Endothelial cell of umbilical vein (primary cell): ENCODE measurements around the gene ADAM11. TPM values are rescaled to one million over a fixed set of nuclear protein-coding genes. Genes with fewer than 3 reads are reported as not detected.

Experiments
- BruUV-seq: library from RNA; stranded (reverse); fragments of 400-500 nt; replicated peaks from 2 replicates; lab custom pipeline; 2021; lab: Mats Ljungman, UMichigan
- CTCF ChIA-PET: fragments of 300-600, 350-600 bp; sonication (Branson Sonifier 250); formaldehyde crosslinking; loops from one replicate; lab custom pipeline; 2021; ENCODE audit warnings: antibody characterized with exemption, inconsistent platforms; lab: Charles Lee
- POLR2A ChIA-PET: fragments of 300-600, 350-600 bp; sonication (Branson Sonifier 250); formaldehyde crosslinking; loops from one replicate; lab custom pipeline; 2021; ENCODE audit warnings: antibody characterized with exemption, inconsistent platforms; lab: Charles Lee
- DNase-seq: peaks from one replicate; pipeline ENCODE4 v3.0.0-alpha.2; 2011; ENCODE audit warnings: low read depth, low spot score
- FAIRE-seq: peaks from 2 replicates; lab custom pipeline; 2011; peaks lifted over from hg19 to GRCh38; lab: Jason Lieb, UNC
- H2AFZ ChIP-seq: 2 replicates; pipeline ENCODE4 v1.6.0; 2012; ENCODE audit warnings: low read depth, low read length, control low read depth, inconsistent platforms
- H3K27ac ChIP-seq: 2 replicates; pipeline ENCODE4 v1.5.1; 2011; ENCODE audit warnings: low read depth, mild to moderate bottlenecking, control low read depth, low read length, moderate library complexity; ENCODE audit not compliant: insufficient read depth
- H3K27me3 ChIP-seq, 2 experiments: 2 replicates each; pipeline versions ENCODE4 v1.6.0 to v1.6.1; 2011; ENCODE audit warnings: low read length in 2 of 2, mixed read lengths in 1 of 2; ENCODE audit not compliant: control insufficient read depth in 2 of 2, insufficient read depth in 2 of 2
- H3K36me3 ChIP-seq, 2 experiments: 2 replicates in 1 of 2; 3 replicates in 1 of 2; pipeline ENCODE4 v1.5.1; 2011; ENCODE audit warnings: low read length in 2 of 2, mild to moderate bottlenecking in 1 of 2, moderate library complexity in 1 of 2; ENCODE audit not compliant: control insufficient read depth in 2 of 2, insufficient read depth in 2 of 2; ENCODE audit errors: extremely low read depth in 1 of 2
- H3K4me1 ChIP-seq: 3 replicates; pipeline ENCODE4 v1.5.1; 2011; ENCODE audit warnings: mild to moderate bottlenecking, low read length; ENCODE audit not compliant: control insufficient read depth, insufficient read depth; ENCODE audit errors: extremely low read depth
- H3K4me2 ChIP-seq: 2 replicates; pipeline ENCODE4 v1.6.1; 2011; ENCODE audit warnings: low read length, control low read depth, mixed read lengths; ENCODE audit not compliant: insufficient read depth
- H3K4me3 ChIP-seq, 3 experiments: fragments of 200-600 bp in 1 of 3; sonication (generic), shearing (Covaris generic) in 1 of 3; replicated peaks in 1 of 3; 2 replicates each; pipeline ENCODE4 v1.5.1; 2011 to 2016; ENCODE audit warnings: control low read depth in 3 of 3, low read length in 3 of 3, mild to moderate bottlenecking in 2 of 3, inconsistent platforms in 1 of 3, low read depth in 1 of 3, moderate library complexity in 1 of 3; ENCODE audit not compliant: insufficient read depth in 1 of 3
- H3K79me2 ChIP-seq: 2 replicates; pipeline ENCODE4 v1.6.0; 2012; ENCODE audit warnings: low read length, inconsistent platforms; ENCODE audit not compliant: control insufficient read depth, insufficient read depth
- H3K9ac ChIP-seq: replicated peaks from 2 replicates; pipeline ENCODE3; 2011; ENCODE audit warnings: low read length, control low read depth; ENCODE audit not compliant: insufficient read depth; ENCODE audit errors: extremely low read depth
- H3K9me1 ChIP-seq: replicated peaks from 3 replicates; pipeline ENCODE4 v1.6.0; 2011; ENCODE audit warnings: mild to moderate bottlenecking, low read length; ENCODE audit not compliant: control insufficient read depth, insufficient read depth; ENCODE audit errors: extremely low read depth
- H3K9me3 ChIP-seq: replicated peaks from 2 replicates; pipeline ENCODE4 v1.5.1; 2012; ENCODE audit warnings: low read length, inconsistent platforms; ENCODE audit not compliant: control insufficient read depth, insufficient read depth
- H4K20me1 ChIP-seq: replicated peaks from 2 replicates; pipeline ENCODE3; 2011; ENCODE audit warnings: mild to moderate bottlenecking, low read length; ENCODE audit not compliant: control insufficient read depth, insufficient read depth; ENCODE audit errors: extremely low read depth
- EZH2 ChIP-seq: IDR thresholded peaks from 2 replicates; pipeline ENCODE4 v1.6.1; 2012; ENCODE audit warnings: borderline replicate concordance, low read depth, mild to moderate bottlenecking, moderate library complexity, low read length, inconsistent platforms; ENCODE audit not compliant: severe bottlenecking
- FOS ChIP-seq: IDR thresholded peaks from 2 replicates; pipeline ENCODE4 v1.6.1; 2011; ENCODE audit warnings: mild to moderate bottlenecking, low read length, moderate library complexity, borderline replicate concordance; ENCODE audit not compliant: insufficient read depth
- GATA2 ChIP-seq: IDR thresholded peaks from 2 replicates; pipeline ENCODE4 v1.7.0; 2011; ENCODE audit warnings: low read depth, mild to moderate bottlenecking, moderate library complexity, mixed read lengths, low read length; ENCODE audit not compliant: insufficient read length, insufficient read depth
- JUN ChIP-seq: IDR thresholded peaks from 2 replicates; pipeline ENCODE4 v1.6.1; 2011; ENCODE audit warnings: borderline replicate concordance, low read depth; ENCODE audit not compliant: insufficient read length, insufficient read depth
- MYC ChIP-seq: IDR thresholded peaks from one replicate; pipeline ENCODE4 v1.6.1; 2011; ENCODE audit warnings: mild to moderate bottlenecking, low read depth, low read length
- POLR2A ChIP-seq: IDR thresholded peaks from 2 replicates; pipeline ENCODE4 v1.6.1; 2012; ENCODE audit warnings: low read depth, mild to moderate bottlenecking, control low read depth, low read length
- POLR2AphosphoS5 ChIP-seq: IDR thresholded peaks from 2 replicates; pipeline ENCODE4 v1.6.1; 2012; ENCODE audit warnings: low read depth, mild to moderate bottlenecking, control low read depth, low read length, moderate library complexity; ENCODE audit not compliant: insufficient read depth
- dilution Hi-C: fragments of 300-500 bp; cut with MboI; formaldehyde crosslinking; loops from one replicate; pipeline ENCODE4 v1.15.0; 2019; ENCODE audit warnings: low sequenced_read_pairs; ENCODE audit not compliant: extremely low pct_ligation_motif_present
- intact Hi-C: fragments of 100-400 bp; cut with micrococcal nuclease; formaldehyde crosslinking; loops from one replicate; pipeline ENCODE4 v1.10.0; 2022
- polyA plus RNA-seq, 4 experiments: library from polyadenylated mRNA; depleted of rRNA in 3 of 4; stranded (reverse) in 3 of 4; unstranded in 1 of 4; fragments of >200 nt; gene quantifications; 2 replicates each; pipeline versions ENCODE4 v1.2.1 to v1.2.3, GENCODE V29; 2011 to 2012; ENCODE audit warnings: missing spikeins in 1 of 4
- total RNA-seq: library from RNA; stranded (reverse); gene quantifications from 2 replicates; pipeline ENCODE4 v1.2.3, GENCODE V29; 2021
- TF ChIP-seq, protein P1 (sequence below): IDR thresholded peaks from 2 replicates; pipeline ENCODE4 v1.6.1; 2011; ENCODE audit not compliant: insufficient read depth, insufficient read length
- TF ChIP-seq, protein P2 (sequence below), 2 donors: IDR thresholded peaks; 1 replicate in 1 of 2; 2 replicates in 1 of 2; pipeline ENCODE4 v1.5.1; 2011; ENCODE audit warnings: low read length in 2 of 2, mild to moderate bottlenecking in 2 of 2, moderate library complexity in 2 of 2, control low read depth in 1 of 2, inconsistent platforms in 1 of 2, low read depth in 1 of 2; ENCODE audit not compliant: insufficient read depth in 1 of 2; ENCODE audit errors: extremely low read depth in 1 of 2

The ADAM11 gene
- total and polyA plus RNA-seq, 2 donors (not counting 3 experiments of a cell fraction or from before 2014, with no cell fraction given), result 0.71 to 1.1 TPM

DNA sequence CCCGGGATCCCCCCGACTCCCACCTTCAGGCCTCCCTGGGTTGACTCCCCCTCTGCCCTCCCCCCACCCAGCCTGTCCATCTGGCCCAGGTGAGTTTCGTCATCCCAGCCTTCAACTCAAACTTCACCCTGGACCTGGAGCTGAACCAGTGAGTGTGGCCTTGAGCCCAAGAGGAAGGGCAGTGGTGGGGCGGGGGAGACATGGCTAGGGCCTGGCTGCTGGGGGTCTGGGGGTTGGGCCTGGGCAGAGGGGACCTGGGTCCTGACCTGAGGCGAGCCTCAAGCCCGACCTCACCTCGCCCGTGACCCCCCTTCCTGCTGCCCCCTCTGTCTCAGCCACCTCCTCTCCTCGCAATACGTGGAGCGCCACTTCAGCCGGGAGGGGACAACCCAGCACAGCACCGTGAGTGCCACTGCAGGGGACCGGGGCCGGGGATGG, 10.9 kb downstream of the ADAM11 start:
- Histone ChIP-seq H3K9me3 (no peaks in the 10 kb centered on the region), H3K9me1 (no peaks in the 10 kb centered on the region), H3K4me3 (no peak overlapping the region), H3K27me3 (no peaks in the 10 kb centered on the region), H3K36me3 (no peaks in the 10 kb centered on the region), H3K79me2 (no peaks in the 10 kb centered on the region), H3K4me1 (no peaks in the 10 kb centered on the region), H3K9ac (no peak overlapping the region), H2AFZ (no peak overlapping the region), H3K27ac (no peak overlapping the region), H3K4me2 (no peak overlapping the region), H4K20me1 (no peaks in the 10 kb centered on the region)
- no peak for TF ChIP-seq EZH2
- TF ChIP-seq GATA2, result no peak
- TF ChIP-seq JUN, result no peak
- no peak for TF ChIP-seq POLR2A
- TF ChIP-seq POLR2AphosphoS5, result no peak
- TF ChIP-seq, protein P1, sequence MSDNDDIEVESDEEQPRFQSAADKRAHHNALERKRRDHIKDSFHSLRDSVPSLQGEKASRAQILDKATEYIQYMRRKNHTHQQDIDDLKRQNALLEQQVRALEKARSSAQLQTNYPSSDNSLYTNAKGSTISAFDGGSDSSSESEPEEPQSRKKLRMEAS, result no peak
- no peak for TF ChIP-seq FOS
- TF ChIP-seq MYC, result no peak
- TF ChIP-seq, protein P2, sequence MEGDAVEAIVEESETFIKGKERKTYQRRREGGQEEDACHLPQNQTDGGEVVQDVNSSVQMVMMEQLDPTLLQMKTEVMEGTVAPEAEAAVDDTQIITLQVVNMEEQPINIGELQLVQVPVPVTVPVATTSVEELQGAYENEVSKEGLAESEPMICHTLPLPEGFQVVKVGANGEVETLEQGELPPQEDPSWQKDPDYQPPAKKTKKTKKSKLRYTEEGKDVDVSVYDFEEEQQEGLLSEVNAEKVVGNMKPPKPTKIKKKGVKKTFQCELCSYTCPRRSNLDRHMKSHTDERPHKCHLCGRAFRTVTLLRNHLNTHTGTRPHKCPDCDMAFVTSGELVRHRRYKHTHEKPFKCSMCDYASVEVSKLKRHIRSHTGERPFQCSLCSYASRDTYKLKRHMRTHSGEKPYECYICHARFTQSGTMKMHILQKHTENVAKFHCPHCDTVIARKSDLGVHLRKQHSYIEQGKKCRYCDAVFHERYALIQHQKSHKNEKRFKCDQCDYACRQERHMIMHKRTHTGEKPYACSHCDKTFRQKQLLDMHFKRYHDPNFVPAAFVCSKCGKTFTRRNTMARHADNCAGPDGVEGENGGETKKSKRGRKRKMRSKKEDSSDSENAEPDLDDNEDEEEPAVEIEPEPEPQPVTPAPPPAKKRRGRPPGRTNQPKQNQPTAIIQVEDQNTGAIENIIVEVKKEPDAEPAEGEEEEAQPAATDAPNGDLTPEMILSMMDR (IDR thresholded peaks at IDR 0.05; ENCODE audit: extremely low read depth in 1 of 2, insufficient read depth in 1 of 2, low read depth in 1 of 2, low read length in 2 of 2), result no peak
- BruUV-seq, result no TSS peak
- DNase-seq (no peak), FAIRE-seq (no peak)
- CTCF ChIA-PET, result interaction anchor here (13.4 to 15.3 kb wide), 2 partner anchors 94 to 111 kb away, joined by 295 to 368 read pairs; no protein-coding TSS in a partner anchor
- dilution Hi-C loops (loop anchor here (25.0 kb wide), 1 partner anchor 93 kb away; no protein-coding TSS in a partner anchor), intact Hi-C loops (no loop called here)
- POLR2A ChIA-PET, result no interaction called here
